K562 (cell line): ENCODE measurements around the gene KCNH2. TPM values are rescaled to one million over a fixed set of nuclear protein-coding genes. Genes with fewer than 3 reads are reported as not detected.

Source experiments
- CUX1 ChIP-seq: fragments of 200-800 bp; sonication (Bioruptor generic); IDR thresholded peaks from 2 replicates; pipeline ENCODE4 v1.6.1; 2016; ENCODE audit warnings: missing genetic modification characterization, missing compliant biosample characterization
- DIDO1 ChIP-seq: fragments of 450-650 bp; IDR thresholded peaks from 2 replicates; pipeline ENCODE4 v1.6.1; 2016; ENCODE audit warnings: low read depth, missing biosample characterization, missing genetic modification characterization
- FOS ChIP-seq: IDR thresholded peaks from 3 replicates; pipeline ENCODE4 v1.6.1; 2011; ENCODE audit not compliant: insufficient read length; ENCODE audit errors: extremely low read depth
- FOXK2 ChIP-seq, 2 experiments: fragments of 450-650 bp; IDR thresholded peaks in 1 of 2; conservative IDR thresholded peaks in 1 of 2; 2 replicates each; pipeline ENCODE4 v1.6.1; 2016; ENCODE audit warnings: low read depth in 2 of 2, mild to moderate bottlenecking in 1 of 2
- GTF2F1 ChIP-seq: IDR thresholded peaks from 2 replicates; pipeline ENCODE4 v1.6.1; 2011; ENCODE audit warnings: low read depth, low read length, improper control_type of control experiment
- HEY1 ChIP-seq: fragments of 250-450 bp; sonication (Bioruptor Pico); IDR thresholded peaks from 2 replicates; pipeline ENCODE4 v1.5.0; 2020; ENCODE audit warnings: mild to moderate bottlenecking, moderate library complexity, borderline replicate concordance
- HNRNPH1 ChIP-seq: fragments of 200-400 bp; formaldehyde crosslinking; optimal IDR thresholded peaks from 2 replicates; pipeline ENCODE3; 2017; ENCODE audit warnings: low read depth, mild to moderate bottlenecking, low read length, moderate library complexity
- MED1 ChIP-seq: sonication (generic); formaldehyde crosslinking; IDR thresholded peaks from 2 replicates; pipeline ENCODE4 v1.8.1; 2023; ENCODE audit warnings: missing genetic modification reagents, borderline replicate concordance
- MXI1 ChIP-seq: IDR thresholded peaks from 2 replicates; pipeline ENCODE4 v1.6.1; 2011; ENCODE audit warnings: low read depth, mild to moderate bottlenecking, improper control_type of control experiment, low read length
- NCOR1 ChIP-seq: fragments of 450-650 bp; IDR thresholded peaks from 2 replicates; pipeline ENCODE4 v1.6.1; 2016; ENCODE audit warnings: mild to moderate bottlenecking, moderate library complexity
- NFIX ChIP-seq: fragments of 250-450 bp; sonication (Bioruptor Pico); IDR thresholded peaks from 2 replicates; pipeline ENCODE4 v1.4.0; 2020; ENCODE audit warnings: low read depth, mild to moderate bottlenecking, moderate library complexity
- PHF21A ChIP-seq: fragments of 450-650 bp; IDR thresholded peaks from 2 replicates; pipeline ENCODE4 v1.6.1; 2017; ENCODE audit warnings: low read depth, borderline replicate concordance
- ZBTB33 ChIP-seq: sonication (generic); formaldehyde crosslinking; IDR thresholded peaks from 2 replicates; pipeline ENCODE4 v1.8.1; 2023; ENCODE audit warnings: mild to moderate bottlenecking, missing genetic modification reagents
- ZBTB7A ChIP-seq: IDR thresholded peaks from 2 replicates; pipeline ENCODE4 v1.6.1; 2011; ENCODE audit warnings: low read depth, mild to moderate bottlenecking, low read length, moderate library complexity, borderline replicate concordance; ENCODE audit not compliant: control insufficient read depth
- ZFP36 ChIP-seq: fragments of 150-350 bp; IDR thresholded peaks from 2 replicates; pipeline ENCODE4 v1.6.1; 2018; ENCODE audit warnings: low read length, low read depth; ENCODE audit not compliant: partially characterized antibody
- ZNF121 ChIP-seq: sonication (generic); formaldehyde crosslinking; conservative IDR thresholded peaks from 2 replicates; pipeline ENCODE4 v1.8.0; 2022; ENCODE audit warnings: missing genetic modification reagents
- ZNF398 ChIP-seq: fragments of 250-450 bp; sonication (Bioruptor Pico); IDR thresholded peaks from 2 replicates; pipeline ENCODE4 v1.8.0; 2021; ENCODE audit warnings: moderate library complexity, mild to moderate bottlenecking, inconsistent platforms
- polyA plus RNA-seq, 8 experiments: library from polyadenylated mRNA; depleted of rRNA in 4 of 8; stranded (reverse) in 5 of 8; unstranded in 3 of 8; fragments of >200 nt; fragmentation: Nextera tagmentation in 2 of 8; fragmentation: Illumina TruSeq in 1 of 8; extraction: Ambion mirVana in 2 of 8; extraction: Trizol in 1 of 8; gene quantifications; 2 replicates each; pipeline versions ENCODE4 v1.2.1 to v1.2.3, GENCODE V29; 2011 to 2014; ENCODE audit warnings: inconsistent platforms in 1 of 8, missing spikeins in 1 of 8
- total RNA-seq, 7 experiments: library from RNA; depleted of rRNA in 6 of 7; stranded (reverse); fragments of >200 nt in 6 of 7; fragmentation: Illumina TruSeq in 2 of 7; extraction: Trizol in 2 of 7; gene quantifications; 2 replicates each; pipeline versions ENCODE4 v1.2.1 to v1.2.3, GENCODE V29; 2011 to 2021; ENCODE audit warnings: low replicate concordance in 1 of 7

Gene KCNH2
- total and polyA plus RNA-seq, 9 of the 15 experiments (the other 6 are each of a cell fraction or from before 2014, with no cell fraction given) = 18.1 to 368 (median 218) TPM

- TF ChIP-seq FOXK2 (conservative IDR thresholded peaks at IDR 0.05 in 1 of 2, IDR thresholded peaks at IDR 0.05 in 1 of 2; ENCODE audit: low read depth in 2 of 2) (peak; percentile 72 to 80), ZNF398 (CRISPR knock-in tag) (peak; percentile 59; the same call in 1 of the 2 replicates), ZBTB33 (CRISPR knock-in tag) (peak; percentile 49; the same call in 1 of the 2 replicates), MXI1 (peak; percentile 75), HEY1 (CRISPR knock-in tag) (0 out of 2 replicates have a peak, but pooled peaks have one; percentile 68), HNRNPH1 (no peak), DIDO1 (tag) (peak; percentile 77), ZFP36 (no peak), ZNF121 (CRISPR knock-in tag) (no peak), NCOR1 (no peak), PHF21A (no peak), FOS (no peak), CUX1 (CRISPR knock-in tag) (peak; percentile 85; the same call in 1 of the 2 replicates), MED1 (CRISPR knock-in tag) (no peak), ZBTB7A (no peak), NFIX (CRISPR knock-in tag) (no peak), GTF2F1 (peak; percentile 48; the same call in 1 of the 2 replicates)
These were observed 18.1 kb downstream of the KCNH2 start (continued) for GRCh38 chr7:150959739-150960734.
